RWPE1 (cell line): ENCODE data around the gene TXNDC17.
"Not testable (repeated sequence)": the region's sequence is repeated elsewhere in the genome, so short reads cannot be mapped to it uniquely, and the experiment has no call there.

Experiments
- CTCF ChIA-PET: fragments of 350-600 bp; sonication (Branson Sonifier 250); formaldehyde crosslinking; extraction: SDS; loops from one replicate; lab custom pipeline; 2021; lab: Yijun Ruan, JAX
- POLR2A ChIA-PET: fragments of 400-600 bp; formaldehyde crosslinking; extraction: SDS; loops from one replicate; lab custom pipeline; 2020; ENCODE audit warnings: antibody characterized with exemption; ENCODE audit not compliant: low non-redundant PET; lab: Yijun Ruan, JAX
- DNase-seq: peaks from one replicate; pipeline ENCODE4 v3.0.0; 2012; ENCODE audit warnings: low spot score
- H3K27ac ChIP-seq: fragments of 450-650 bp; 2 replicates; pipeline ENCODE4 v1.5.1; 2017
- TF ChIP-seq, protein P1 (sequence below): fragments of 450-650 bp; conservative IDR thresholded peaks from 2 replicates; pipeline ENCODE4 v1.5.1; 2017; ENCODE audit warnings: low read depth, mild to moderate bottlenecking

TXNDC17 gene

DNA sequence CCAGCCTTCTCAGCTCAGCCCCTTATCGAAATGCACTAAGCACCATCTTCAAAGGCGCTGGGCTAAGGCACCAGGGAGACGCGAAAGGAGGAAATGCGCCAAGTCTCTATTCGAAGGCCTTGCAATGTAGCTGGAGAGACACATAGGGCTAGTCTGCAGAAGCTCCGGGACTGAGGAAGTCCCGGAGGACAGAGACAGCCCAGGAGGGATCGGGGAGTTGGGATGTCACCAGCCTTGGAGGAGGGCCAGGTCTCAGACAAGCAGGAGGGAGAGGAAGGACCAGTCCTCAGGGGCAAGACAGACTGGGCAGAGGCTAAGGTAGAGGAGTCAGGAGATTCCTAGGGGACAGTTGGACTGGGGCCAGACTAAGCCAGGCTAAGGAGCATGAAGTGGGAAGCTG is 19.2 kb downstream of the TXNDC17 start:
- ChIA-PET CTCF (no interaction called here), POLR2A (no interaction called here)
- TF ChIP-seq, protein P1, sequence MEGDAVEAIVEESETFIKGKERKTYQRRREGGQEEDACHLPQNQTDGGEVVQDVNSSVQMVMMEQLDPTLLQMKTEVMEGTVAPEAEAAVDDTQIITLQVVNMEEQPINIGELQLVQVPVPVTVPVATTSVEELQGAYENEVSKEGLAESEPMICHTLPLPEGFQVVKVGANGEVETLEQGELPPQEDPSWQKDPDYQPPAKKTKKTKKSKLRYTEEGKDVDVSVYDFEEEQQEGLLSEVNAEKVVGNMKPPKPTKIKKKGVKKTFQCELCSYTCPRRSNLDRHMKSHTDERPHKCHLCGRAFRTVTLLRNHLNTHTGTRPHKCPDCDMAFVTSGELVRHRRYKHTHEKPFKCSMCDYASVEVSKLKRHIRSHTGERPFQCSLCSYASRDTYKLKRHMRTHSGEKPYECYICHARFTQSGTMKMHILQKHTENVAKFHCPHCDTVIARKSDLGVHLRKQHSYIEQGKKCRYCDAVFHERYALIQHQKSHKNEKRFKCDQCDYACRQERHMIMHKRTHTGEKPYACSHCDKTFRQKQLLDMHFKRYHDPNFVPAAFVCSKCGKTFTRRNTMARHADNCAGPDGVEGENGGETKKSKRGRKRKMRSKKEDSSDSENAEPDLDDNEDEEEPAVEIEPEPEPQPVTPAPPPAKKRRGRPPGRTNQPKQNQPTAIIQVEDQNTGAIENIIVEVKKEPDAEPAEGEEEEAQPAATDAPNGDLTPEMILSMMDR: no peak
- H3K27ac ChIP-seq: no peak overlapping the region
- DNase-seq: no peak

DNA sequence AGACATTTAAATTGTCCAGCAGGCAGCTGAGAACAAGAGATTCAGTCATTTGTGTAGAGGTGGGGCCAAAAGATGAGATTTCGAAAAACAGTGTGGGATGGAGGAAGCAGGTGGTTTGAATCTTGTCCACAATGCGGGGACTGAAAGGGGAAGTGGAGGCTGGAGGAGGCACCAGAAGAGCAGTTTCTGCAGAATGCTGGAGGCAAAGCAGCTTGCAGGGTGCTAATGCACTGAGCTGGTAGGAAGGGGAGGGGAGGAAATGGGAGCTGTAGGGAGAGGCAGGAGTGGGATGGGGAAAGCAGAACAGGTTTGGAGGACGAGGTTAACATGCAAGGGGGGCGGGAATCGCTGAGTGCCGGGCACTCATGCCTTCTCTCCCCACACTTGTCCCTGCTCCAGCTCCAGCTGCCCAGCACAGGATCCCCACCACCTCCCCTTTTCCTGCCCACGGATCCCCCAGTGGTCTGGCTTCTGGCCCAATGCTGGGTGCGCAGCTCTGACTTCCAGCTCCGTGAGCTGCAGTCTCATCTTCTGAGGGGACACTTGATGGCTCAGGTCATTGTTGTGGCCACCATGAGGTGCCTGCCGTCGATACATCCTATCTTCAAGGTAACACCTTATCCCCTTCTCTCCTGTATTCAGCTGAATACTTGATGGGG is 20.1 kb downstream of the TXNDC17 start:
- DNase-seq: no peak
- ChIA-PET CTCF (no interaction called here), POLR2A (no interaction called here)
- TF ChIP-seq, protein P1: no peak
- H3K27ac ChIP-seq: no peak overlapping the region

DNA sequence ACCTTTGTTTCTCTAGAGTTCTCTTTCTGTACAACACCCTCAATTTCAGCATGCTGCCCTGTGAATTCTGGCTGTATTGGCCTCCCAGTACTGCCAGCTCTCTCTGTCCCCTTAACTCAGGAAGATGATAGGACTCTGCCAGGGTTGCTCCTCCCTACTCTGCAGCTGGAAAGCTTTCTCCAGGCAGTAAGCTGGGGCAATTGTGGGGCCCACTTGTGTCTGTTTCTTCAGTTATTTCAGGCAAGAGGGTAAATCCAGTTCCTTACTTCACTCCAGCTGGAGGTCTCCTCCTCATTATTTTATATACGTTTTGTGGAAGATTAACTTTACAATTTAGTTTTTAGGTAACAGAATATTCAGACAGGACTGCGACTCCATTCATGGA is 20.6 kb downstream of the TXNDC17 start:
- CTCF ChIA-PET: no interaction called here
- TF ChIP-seq, protein P1: no peak
- POLR2A ChIA-PET: no interaction called here

DNA sequence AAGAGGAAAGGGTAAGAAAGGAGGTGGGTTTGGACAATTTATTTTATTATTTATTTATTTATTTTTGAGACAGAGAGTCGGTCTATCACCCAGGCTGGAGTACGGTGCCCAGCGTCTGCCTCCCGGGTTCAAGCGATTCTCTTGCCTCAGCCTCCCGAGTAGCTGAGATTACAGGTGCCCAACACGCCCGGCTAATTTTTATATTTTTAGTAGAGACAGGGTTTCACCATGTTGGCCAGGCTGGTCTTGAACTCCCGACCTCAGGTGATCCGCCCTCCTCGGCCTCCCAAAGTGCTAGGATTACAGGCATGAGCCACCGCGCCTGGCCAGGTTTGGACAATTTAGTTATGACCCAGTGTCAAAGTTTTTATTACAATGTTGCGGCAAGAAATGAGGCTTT is 22.3 kb downstream of the TXNDC17 start:
- POLR2A ChIA-PET, DNase-seq, H3K27ac ChIP-seq: not testable (repeated sequence)
- CTCF ChIA-PET: interaction anchor here (0.6 kb wide), 1 partner anchor 176 kb away, joined by 4 read pairs; no protein-coding TSS in a partner anchor

More for the DNA sequence above, 20.6 kb downstream of the TXNDC17 start:
- no peak for DNase-seq
- H3K27ac ChIP-seq: no peak overlapping the region

DNA sequence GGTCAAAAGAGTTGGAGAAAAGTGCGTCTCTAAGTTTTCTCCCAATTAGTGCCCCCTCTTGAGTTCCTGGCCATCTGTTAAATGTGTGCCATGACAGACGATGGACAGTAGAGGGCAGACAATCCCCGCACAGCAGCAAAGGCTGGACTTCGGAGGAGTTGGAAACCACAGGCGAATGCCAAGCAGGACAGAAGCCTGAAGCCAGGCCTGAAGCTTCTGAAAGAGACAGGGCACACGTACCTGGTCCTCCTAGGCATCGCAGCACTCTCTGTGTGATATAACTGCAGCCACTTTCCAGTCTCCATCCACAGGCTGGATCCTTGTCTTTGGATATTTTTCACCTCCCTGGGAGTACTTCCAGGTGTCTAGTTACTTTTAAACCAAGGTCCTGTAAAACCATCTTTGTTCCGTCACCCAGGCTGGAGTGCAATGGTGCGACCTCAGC is 25.2 kb downstream of the TXNDC17 start:
- CTCF ChIA-PET: interaction anchor here (0.6 to 2.5 kb wide), 19 partner anchors 9 to 1628 kb away, joined by 3 to 26 read pairs (median 3); partner anchors contain the start of gene XAF1
- peak; percentile 74 for DNase-seq
- POLR2A ChIA-PET: no interaction called here
- TF ChIP-seq, protein P1: peak; percentile 93
- H3K27ac ChIP-seq: peak overlapping the region; percentile 91

DNA sequence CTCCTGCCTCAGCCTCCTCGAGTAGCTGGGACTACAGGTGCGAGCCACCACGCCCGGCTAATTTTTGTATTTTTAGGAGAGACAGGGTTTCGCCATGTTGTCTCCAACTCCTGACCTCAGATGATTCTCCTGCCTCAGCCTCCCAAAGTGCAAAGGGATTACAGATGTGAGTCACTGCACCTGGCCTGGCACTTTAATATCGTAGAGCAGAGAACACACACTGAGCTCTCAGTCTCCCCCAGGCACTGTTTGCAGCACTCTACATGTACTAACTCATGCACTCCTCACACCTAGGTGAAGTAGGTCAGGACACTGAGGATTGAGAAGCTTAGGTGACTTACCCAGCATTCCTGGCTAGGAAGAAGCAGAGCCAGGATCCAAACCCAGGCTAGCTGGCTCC is 25.7 kb downstream of the TXNDC17 start:
- peak overlapping the region; percentile 91 for H3K27ac ChIP-seq
- TF ChIP-seq, protein P1: no peak
- ChIA-PET CTCF (interaction anchor here (0.6 to 2.5 kb wide), 18 partner anchors 9 to 1628 kb away, joined by 3 to 26 read pairs (median 4); partner anchors contain the start of genes FBXO39 and XAF1), POLR2A (interaction anchor here (0.6 kb wide), 1 partner anchor 177 kb away, joined by 3 read pairs; no protein-coding TSS in a partner anchor)
- DNase-seq: no peak

DNA sequence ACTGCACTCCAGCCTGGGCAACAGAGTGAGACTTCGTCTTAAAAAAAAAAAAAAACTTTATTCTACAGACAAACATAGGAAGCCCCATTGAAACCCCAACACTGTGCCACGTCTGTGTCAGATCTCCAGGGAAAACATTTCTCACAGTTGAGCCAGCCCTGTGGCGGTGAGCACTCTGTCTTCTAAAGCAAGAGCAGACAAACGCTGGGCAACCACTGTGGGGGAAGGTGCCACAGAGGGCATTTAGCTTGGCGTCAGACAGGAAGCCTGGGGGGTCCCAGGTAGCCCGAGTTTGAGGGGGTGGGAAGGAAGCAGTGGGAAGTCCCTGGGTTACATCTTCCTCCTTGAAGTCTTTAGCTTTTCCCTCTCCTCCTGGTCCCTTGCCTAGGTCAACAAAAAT is 26.7 kb downstream of the TXNDC17 start:
- CTCF ChIA-PET: interaction anchor here (2.5 kb wide), 1 partner anchor 176 kb away, joined by 26 read pairs; no protein-coding TSS in a partner anchor
- DNase-seq: no peak
- H3K27ac ChIP-seq: peak overlapping the region; percentile 91
- TF ChIP-seq, protein P1: no peak
- POLR2A ChIA-PET: no interaction called here
